A549 (cell line): Measurements from ENCODE around the gene MOB3C.

ENCODE experiments used
- CTCF ChIP-seq: fragments of >200 bp; sonication (Bioruptor Twin); formaldehyde crosslinking; IDR thresholded peaks from 3 replicates; pipeline ENCODE4 v1.5.1; 2016
- ESRRA ChIP-seq: fragments of 150-350 bp; IDR thresholded peaks from 2 replicates; pipeline ENCODE4 v1.6.1; 2014; ENCODE audit warnings: mild to moderate bottlenecking, low read length, borderline replicate concordance
- HDAC2 ChIP-seq: fragments of 200-600 bp; sonication (generic); IDR thresholded peaks from 2 replicates; pipeline ENCODE4 v1.6.1; 2016
- HOXA7 ChIP-seq: fragments of 250-450 bp; sonication (Bioruptor Pico); IDR thresholded peaks from 2 replicates; pipeline ENCODE4 v1.5.0; 2020; ENCODE audit warnings: mild to moderate bottlenecking, moderate library complexity
- JUNB ChIP-seq: fragments of >200 bp; sonication (Bioruptor Twin); formaldehyde crosslinking; IDR thresholded peaks from 2 replicates; pipeline ENCODE4 v1.6.1; 2016
- KDM5A ChIP-seq: fragments of 200-600 bp; sonication (generic); IDR thresholded peaks from 2 replicates; pipeline ENCODE4 v1.6.1; 2016; ENCODE audit warnings: antibody characterized with exemption, mild to moderate bottlenecking
- MAFK ChIP-seq: fragments of 450-650 bp; IDR thresholded peaks from 2 replicates; pipeline ENCODE4 v1.6.1; 2014; ENCODE audit not compliant: partially characterized antibody
- POLR2A ChIP-seq: IDR thresholded peaks from 2 replicates; pipeline ENCODE4 v1.6.1; 2012; ENCODE audit warnings: mild to moderate bottlenecking, low read length
- POLR2AphosphoS2 ChIP-seq: conservative IDR thresholded peaks from 2 replicates; pipeline ENCODE4 v1.6.1; 2012; ENCODE audit warnings: low read length, improper control_type of control experiment, inconsistent platforms
- SMC3 ChIP-seq: fragments of >200 bp; sonication (Bioruptor Twin); formaldehyde crosslinking; IDR thresholded peaks from 3 replicates; pipeline ENCODE4 v1.6.1; 2018; ENCODE audit warnings: inconsistent platforms
- ZFP36 ChIP-seq: fragments of 450-650 bp; IDR thresholded peaks from 2 replicates; pipeline ENCODE4 v1.6.1; 2014; ENCODE audit warnings: borderline replicate concordance; ENCODE audit not compliant: partially characterized antibody
- TF ChIP-seq, protein P1 (sequence below): fragments of 450-650 bp; IDR thresholded peaks from 2 replicates; pipeline ENCODE4 v1.6.1; 2014; ENCODE audit warnings: antibody characterized with exemption
- TF ChIP-seq, protein P2 (sequence below): IDR thresholded peaks from 2 replicates; pipeline ENCODE4 v1.6.1; 2012
- TF ChIP-seq, protein P3 (sequence below): IDR thresholded peaks from 2 replicates; pipeline ENCODE4 v1.6.1; 2012

DNA sequence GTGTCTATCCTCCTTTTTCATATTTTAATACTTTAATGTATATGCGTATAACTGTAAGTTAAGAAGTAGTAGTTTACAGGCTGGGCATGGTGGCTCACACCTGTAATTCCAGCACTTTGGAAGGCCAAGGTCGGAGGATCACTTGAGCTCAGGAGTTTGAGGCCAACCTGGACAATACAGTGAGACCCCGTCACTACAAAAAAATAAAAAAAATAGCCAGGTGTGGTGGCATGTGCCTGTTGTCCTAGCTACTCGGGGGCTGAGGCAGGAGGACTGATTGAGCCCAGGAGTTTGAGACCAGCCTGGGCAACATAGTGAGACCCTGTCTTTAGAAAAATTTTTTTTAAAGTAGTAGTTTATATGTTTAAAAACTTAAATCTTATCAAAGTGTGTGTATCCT lies 29.2 kb upstream of the MOB3C start:
- no peak for TF ChIP-seq POLR2A
- no peak for TF ChIP-seq CTCF
- TF ChIP-seq HDAC2: no peak
- no peak for TF ChIP-seq JUNB
- no peak for TF ChIP-seq SMC3
- TF ChIP-seq HOXA7 (CRISPR knock-in tag): no peak
- TF ChIP-seq, protein P1, sequence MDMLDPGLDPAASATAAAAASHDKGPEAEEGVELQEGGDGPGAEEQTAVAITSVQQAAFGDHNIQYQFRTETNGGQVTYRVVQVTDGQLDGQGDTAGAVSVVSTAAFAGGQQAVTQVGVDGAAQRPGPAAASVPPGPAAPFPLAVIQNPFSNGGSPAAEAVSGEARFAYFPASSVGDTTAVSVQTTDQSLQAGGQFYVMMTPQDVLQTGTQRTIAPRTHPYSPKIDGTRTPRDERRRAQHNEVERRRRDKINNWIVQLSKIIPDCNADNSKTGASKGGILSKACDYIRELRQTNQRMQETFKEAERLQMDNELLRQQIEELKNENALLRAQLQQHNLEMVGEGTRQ: no peak
- no peak for TF ChIP-seq ESRRA
- TF ChIP-seq, protein P2, sequence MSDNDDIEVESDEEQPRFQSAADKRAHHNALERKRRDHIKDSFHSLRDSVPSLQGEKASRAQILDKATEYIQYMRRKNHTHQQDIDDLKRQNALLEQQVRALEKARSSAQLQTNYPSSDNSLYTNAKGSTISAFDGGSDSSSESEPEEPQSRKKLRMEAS: no peak
- TF ChIP-seq, protein P3, sequence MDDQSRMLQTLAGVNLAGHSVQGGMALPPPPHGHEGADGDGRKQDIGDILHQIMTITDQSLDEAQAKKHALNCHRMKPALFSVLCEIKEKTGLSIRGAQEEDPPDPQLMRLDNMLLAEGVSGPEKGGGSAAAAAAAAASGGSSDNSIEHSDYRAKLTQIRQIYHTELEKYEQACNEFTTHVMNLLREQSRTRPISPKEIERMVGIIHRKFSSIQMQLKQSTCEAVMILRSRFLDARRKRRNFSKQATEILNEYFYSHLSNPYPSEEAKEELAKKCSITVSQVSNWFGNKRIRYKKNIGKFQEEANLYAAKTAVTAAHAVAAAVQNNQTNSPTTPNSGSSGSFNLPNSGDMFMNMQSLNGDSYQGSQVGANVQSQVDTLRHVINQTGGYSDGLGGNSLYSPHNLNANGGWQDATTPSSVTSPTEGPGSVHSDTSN: no peak
- no peak for TF ChIP-seq KDM5A
- no peak for TF ChIP-seq ZFP36
- no peak for TF ChIP-seq POLR2AphosphoS2
- TF ChIP-seq MAFK: no peak
